Fibroblast of peridontal ligament (primary cell): ENCODE measurements around the gene TMA7B.

ENCODE experiments used
- DNase-seq: peaks from one replicate; pipeline ENCODE4 v3.0.0-alpha.2; 2010; ENCODE audit errors: extremely low read depth

Gene TMA7B

DNA sequence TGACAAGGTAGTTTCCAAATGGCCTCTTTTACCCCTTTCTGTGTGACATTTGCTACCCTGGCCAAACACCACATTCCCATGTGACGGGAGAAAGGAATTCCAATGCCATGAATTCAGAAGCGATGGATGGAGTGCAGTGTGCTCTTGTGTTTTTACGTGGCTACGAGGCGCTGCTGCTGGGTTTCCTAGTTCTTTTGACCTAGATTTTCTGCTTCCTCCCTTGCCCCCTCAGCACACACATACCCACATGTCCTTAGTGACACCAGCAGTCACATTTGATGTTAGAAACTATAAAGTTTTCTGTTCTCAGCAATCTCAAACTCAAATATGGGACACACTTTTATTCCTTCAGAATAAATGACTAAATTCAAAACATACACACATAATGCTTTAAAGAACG is 7.8 kb upstream of the TMA7B start:
- no peak for DNase-seq

DNA sequence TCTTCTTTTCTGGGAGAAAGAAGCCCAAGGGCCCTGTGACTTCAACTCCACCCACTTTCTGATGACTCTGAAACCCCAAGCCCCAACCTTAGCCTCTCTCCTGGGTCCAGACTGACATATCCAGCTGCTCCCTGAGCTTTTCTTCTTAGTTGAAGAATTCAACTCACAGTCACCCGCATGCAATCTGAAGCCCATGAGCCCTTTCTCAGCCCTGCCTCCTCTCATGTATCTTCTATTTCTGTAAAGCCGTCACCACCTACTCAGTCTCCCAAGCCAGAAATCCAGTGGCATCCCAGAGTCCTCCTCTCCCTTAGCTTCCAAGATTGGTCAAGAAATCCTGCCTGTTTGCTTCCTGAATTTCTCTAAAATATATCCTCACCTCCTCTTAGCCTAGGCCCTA is 7.1 kb upstream of the TMA7B start:
- DNase-seq = no peak

DNA sequence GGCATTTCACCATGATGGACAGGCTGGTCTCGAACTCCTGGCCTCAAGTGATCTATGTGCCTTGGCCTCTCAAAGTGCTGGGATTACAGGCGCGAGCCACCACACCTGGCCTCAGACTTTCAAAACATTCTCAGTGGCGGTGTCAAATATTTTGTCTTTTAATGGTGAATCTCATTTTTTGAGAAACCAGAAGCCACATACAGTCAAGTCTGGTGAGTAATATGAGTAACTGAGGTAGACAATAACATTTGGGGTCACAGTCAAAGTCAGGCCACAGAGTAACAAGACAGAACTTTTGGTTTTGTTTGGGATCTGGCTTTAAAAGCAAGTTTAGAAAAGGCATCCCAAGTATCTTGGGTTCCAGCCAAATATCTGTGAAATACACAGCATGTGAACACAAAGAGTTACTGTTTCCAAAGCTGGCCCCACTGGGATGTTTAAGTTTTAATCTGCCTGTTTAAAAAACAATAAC is 5.6 kb upstream of the TMA7B start:
- peak; percentile 70 for DNase-seq

DNA sequence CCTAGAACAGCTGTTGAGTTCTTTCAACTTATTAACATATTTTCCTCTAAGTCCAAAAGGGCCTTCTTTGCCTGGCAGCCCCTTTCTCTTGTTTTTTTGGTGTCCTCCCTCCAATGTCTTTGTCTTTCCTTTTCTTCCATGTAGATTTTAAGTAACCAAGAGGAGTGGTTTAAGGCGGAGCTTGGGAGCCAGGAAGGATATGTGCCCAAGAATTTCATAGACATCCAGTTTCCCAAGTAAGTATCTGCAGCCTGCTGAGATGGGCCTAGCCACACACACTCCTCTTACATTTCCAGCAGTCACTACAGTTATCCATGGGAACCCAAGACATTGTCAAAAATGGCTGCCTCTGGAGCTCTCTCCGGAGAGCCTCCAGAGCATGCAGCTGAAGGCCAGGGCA is 4.5 kb upstream of the TMA7B start:
- DNase-seq = no peak

DNA sequence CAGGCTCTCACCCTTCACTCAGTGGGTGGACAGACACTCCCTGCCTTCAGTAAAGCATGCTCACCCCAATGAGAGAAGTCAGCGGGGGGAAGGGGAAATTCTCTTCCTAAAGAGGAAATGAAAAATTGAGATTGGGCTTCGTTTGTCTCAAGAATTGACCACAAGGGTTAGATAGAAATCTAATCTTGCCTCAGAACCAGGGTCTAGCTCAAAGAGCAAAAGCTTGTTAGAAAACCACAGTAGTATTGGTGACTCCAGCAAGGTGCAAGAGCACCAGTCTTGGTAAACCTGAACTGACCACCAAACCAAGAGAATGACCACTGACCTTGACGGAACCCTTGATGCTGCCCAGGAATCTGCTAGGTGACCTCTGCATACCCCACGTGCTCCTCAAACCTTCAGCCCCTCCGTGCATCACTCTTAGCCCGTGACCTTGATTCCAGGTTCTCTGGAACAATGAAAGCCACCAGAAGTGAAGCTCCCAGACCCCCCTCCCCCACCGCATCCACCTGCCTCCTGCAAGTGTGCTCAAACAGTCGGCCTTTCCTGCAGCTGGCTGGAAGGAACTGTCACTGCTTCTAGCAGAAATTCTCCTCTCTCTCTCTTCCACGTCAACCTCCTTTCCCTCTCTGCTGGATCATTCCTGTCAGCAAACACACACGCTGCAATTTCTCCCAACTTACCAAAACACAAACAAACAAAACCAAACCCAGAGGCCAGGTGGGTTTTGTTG is 3.1 kb upstream of the TMA7B start:
- no peak for DNase-seq

DNA sequence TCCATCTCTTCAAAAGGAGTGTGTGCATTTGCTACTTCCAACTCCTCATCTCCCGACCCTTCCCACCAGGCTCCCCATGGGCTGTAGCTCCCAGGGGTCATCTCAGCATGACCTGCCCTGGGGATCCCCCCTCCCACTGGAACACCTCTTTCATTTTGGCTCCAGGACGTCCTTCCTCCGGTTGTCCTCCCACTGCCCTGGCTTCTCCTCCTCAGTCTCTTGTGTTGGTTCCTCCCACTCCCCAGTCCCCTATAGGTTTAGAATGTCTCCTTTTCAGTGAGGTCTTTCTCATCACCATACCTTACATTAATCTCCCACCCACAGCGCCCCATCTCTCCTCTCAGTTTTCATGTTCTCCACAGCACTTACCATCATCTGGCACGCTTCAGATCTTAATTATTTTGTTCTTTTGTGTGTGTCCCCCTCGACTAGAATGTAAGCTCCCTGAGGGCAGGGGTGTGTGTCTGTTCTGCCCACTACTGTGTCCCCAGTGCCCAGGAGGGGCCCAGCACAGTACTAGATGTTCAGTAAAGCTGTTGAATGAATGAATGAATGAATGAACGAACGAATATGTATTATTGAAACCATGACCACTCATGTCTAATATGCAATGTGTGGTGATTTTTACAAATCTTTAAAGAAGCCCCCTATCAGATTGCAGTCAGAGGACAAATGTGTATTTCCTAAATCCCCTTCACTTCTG is 2.0 kb upstream of the TMA7B start:
- DNase-seq = no peak

DNA sequence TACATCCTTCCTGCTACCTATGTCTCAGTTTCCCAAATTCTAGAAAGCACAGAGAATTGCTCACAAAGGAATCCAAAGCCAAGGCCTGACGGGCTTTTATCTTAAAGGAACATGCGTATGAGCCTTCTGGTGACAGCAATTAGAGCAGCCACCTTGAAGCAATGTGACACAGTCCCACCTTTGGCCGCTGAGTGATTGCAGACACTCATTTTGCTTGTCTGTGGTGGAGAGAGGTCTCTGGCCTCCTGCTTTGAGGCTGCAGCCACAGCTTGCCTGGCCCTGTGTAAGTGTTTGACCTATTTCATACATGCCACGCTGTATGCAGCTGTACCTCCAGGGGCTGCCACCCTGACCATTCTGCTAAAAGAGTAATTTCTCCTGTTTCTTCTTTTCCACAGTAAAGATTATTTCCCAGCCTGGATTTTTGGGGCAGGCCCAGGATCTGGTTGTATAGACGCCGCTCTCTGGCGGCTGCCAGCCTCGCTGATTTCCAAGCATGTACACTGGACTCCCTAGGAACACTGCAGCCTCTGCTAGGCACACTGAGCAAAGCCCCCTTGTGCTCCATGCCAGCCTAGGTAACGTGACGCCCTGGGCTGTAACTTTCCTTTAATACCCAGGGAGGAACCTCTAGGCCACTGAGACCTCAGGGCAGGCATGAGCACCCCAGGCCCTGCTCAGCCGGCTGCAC is 1.1 kb upstream of the TMA7B start:
- no peak for DNase-seq

DNA sequence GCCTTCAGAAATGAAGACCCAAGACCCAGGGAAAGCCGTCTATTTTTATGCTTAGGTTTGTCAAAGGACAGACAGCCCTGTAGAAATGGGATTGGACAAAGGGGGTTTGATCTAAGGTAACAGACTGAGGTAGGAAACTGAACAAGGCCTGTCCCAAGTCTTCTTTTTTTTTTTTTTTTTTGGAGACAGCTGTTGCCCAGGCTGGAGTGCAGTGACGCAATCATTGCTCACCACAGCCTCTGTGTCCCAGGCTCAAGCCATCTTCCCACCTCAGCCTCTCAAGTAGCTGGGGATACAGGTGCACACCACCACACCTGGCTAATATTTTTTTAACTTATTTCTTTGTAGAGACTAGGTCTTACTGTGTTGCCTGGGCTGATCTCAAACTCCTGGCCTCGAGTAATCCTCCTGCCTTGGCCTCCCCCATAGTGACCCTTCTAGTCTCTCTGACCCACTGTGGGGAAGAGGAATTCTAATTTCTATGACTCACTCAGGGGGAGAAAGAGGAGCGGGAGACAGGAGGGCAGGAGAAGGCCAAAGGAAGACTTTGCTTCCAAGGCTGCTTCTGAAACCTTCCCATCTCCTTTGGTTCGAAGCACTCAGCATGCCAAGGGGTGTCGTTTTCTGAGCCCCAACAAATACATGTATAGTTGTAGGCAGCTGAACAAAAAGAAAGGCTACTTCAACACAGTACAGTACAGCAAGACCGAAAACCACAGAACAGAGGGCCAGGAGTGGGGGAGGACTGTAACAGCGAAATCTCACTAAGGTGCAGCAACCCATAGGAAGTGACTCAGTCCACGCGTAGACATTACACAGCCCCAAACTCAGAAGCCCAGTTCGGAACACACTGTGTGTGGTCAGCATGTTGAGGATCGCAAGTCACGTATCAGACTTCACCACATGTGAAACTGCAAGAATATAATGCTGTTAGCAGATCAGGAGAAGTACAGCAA is 872 bp downstream of the TMA7B start:
- peak; percentile 62 for DNase-seq

DNA sequence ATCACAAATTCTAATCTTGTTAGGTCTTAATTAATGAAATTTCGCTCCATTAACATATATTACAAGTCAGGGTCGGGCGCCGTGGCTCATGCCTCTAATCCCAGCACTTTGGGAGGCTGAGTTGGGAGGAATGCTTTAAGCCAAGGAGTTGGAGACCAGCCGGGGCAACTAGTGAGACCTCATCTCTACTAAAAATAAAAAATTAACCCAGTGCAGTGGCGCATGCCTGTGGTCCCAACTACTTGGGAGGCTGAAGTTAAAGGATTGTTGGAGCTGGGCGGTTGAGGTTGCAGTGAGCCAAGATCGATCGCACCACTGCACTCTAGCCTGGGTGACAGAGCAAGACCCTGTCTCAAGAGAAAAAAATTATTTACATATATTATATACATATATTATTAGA is 1.9 kb downstream of the TMA7B start:
- no peak for DNase-seq

DNA sequence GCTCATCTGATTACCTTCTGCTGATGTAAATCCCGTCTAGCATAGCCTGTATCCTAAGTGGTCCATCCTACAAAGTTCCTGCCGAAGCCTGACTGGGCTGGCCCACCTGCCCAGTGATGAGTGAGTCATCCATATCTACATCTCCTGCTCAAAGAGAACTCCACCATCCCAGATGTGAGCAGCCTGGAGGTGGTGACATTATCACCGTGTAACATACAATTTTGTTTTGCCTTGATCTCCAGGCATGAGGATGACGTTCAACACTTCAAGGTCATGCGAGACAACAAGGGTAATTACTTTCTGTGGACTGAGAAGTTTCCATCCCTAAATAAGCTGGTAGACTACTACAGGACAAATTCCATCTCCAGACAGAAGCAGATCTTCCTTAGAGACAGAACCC is 5.6 kb downstream of the TMA7B start:
- no peak for DNase-seq

DNA sequence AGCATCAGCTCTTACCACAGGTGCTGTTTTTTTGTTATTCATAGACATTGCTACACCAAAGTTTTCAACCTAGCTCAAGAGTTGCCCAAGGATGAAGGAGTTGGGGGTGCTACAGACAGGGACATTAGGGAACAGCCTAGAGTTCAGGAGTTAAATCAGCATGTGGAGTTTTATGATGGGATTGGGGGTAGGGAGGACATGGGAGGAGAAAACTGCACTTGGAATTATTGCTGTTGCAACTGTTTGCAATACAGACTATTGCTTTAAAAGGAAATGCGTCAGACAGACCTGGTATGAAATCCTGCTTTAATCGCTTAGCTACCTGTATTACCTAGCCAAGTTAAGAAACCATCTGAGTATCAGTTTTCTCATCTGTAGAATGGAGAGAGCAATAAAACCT is 6.3 kb downstream of the TMA7B start:
- DNase-seq = no peak

DNA sequence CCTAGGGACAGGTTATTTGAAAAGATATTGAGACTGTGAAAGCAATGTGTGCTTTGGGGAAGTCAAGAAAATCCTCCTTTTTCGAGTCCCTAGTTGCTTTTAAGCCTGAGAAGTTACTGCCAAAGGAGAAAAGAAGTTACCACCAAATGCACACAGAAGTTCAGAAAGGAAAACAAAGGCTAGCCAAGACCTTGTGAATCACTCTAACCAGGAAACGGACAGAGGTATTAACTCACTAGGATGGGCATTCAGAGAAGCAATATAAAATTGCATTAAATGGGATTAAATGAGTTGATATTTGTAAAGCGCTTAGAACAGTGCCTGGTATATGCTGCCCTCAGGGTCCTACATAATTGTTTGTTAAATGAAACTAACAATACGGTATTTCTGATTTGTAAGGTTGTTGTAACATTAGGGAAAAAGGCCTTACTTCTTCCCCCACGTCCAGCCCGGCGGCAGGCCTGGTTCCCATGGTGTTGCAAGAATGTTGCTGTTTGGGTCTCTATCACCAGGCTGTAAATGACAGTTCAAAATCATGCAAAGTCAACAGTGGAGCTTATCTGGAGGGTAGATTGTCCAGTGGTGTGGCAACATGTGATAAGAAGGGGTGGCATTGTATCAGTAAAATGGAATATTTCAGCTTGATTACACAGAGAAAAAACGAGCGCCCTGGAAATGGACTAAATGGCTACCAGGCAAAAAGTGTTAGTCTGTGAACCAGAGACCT is 7.1 kb downstream of the TMA7B start:
- DNase-seq = peak; percentile 3

DNA sequence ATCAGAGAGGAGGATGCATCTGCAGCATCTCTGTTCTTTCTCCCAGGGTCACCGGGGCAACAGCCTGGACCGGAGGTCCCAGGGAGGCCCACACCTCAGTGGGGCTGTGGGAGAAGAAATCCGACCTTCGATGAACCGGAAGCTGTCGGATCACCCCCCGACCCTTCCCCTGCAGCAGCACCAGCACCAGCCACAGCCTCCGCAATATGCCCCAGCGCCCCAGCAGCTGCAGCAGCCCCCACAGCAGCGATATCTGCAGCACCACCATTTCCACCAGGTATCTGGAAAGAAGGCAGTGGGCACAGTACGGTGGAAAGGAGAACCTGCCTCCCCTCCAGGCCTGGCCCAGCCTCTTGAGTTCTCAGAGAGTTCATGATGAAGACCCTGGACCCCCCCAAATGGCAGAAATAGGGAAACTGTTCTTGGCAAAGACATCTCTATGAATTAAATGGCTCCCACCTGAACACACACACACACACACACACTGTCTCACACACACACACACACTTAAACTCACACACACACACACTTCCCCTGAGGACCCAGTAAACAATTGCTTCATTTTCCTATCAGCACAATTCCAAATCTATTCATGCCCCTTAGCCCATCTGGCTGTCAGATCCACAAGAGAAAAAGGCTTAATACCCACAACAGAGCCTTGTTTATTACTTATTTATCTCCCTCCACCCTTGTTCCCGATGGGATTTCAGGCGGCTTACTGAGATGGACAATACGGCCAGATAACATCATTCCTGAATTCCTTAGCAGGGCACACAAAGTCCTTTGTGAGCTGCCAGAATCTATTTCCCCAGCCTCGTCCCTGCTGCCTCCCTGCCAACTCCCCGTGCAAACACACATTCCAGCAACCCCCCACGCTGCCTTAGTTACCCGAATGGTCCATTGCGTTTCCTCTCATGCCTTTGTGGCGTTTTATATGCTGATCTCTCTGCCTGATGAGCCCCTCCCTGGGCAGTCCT is 8.1 kb downstream of the TMA7B start:
- DNase-seq = no peak

DNA sequence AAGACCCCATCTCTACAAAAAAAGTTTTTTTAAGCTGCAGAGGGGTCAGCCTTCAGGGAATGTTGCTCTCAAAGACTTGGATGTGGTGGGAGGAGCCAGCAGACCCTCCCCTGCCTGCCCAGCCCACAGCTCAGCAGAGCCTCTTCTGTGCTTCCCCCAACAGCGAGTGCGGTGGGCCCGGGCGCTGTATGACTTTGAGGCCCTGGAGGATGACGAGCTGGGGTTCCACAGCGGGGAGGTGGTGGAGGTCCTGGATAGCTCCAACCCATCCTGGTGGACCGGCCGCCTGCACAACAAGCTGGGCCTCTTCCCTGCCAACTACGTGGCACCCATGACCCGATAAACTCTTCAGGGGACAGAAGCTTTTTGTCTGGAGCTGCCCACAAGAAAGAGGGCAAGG is 10.5 kb downstream of the TMA7B start:
- no peak for DNase-seq

DNA sequence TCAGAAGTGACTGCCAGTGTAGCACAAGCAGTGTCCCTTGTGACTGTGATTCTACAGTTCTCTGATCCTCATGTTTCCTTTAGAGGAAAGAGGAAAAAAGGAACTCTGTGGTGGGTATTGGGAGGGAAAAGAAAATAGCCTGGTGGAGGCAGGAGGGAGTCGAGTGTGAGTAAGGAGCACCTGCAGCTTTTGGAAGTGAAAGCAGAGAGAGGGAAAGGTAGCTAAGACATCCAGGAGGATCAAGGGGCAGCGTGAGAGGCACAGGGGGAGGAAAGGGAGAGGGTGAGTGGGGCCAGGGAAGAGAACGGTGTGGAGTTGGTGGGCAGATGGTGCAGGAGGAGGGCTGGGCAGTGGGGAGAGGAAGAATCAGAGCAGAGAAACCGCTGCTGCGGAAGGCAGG is 12.4 kb downstream of the TMA7B start:
- DNase-seq = no peak

DNA sequence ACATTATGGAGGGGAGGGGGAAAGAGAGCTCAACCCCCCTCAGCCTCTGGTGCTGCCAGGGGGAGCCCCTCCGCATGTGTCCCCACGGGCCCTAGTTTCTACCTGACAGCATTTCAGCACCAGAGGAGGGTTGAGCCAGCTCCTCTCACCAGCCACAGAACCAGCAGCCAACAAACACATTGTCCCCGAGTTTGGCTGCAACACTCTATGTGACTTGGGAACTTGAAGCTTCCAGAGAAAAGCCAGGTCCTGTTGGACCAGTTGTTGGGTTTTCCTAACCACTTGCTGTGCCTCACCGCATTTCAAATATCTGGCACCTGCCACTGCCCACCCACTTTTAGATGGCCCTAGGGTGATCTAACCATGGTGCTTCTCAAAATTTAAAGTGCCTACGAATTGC is 13.5 kb downstream of the TMA7B start:
- no peak for DNase-seq

DNA sequence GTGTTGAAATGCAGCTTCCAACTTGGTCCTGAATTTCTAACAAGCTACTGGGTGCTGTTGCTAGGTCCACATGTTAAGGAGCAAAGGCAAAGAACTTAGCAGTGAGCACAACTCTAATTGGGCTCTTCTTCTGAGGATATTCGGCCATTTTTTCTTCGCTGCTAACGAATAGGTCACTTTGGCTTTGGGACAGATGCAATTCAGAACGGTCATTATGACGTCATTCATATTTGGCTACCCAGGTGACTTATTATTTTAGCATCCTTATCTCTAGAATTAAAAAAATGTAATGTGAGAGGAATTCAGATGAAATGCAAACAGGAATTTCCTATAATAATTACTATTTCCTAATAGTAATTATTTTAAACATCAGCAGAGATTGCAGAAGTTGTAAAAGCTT is 13.9 kb downstream of the TMA7B start:
- no peak for DNase-seq

DNA sequence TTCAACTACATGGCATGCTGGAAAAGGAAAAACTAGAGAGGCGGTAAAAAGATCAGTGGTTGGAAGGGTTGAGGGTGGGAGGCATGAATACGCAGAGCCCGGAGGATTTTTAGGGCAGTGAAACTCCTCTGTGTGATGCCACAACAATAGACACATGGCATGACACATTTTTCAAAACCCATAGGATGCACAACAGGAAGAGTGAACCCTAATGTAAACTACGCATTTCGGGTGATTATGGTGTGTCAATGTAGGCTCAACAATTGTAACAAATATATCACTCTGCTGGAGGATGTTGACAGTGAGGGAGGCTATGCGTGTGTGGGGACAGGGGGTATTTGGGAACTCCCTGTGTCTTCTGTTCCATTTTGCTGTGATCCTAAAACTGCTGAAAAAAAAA is 18.9 kb downstream of the TMA7B start:
- no peak for DNase-seq

DNA sequence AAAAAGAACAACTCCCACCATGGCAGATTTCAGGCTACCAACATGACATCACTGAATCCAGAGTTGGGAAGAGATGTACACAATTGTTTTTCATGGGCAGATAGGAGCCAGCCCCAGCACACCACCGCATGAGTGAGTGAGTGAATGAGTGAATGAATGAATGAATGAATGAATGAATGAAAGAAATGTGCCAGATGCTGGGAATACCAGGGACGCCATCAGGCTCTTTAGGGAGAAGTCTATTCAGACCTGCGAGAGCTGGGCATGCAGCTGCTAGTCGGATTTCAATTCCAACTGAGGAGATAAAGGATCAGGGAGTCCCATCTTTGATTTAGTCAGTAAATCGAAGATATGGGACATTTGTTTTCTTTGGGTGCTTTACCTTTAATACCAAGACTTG is 19.3 kb downstream of the TMA7B start:
- no peak for DNase-seq

DNA sequence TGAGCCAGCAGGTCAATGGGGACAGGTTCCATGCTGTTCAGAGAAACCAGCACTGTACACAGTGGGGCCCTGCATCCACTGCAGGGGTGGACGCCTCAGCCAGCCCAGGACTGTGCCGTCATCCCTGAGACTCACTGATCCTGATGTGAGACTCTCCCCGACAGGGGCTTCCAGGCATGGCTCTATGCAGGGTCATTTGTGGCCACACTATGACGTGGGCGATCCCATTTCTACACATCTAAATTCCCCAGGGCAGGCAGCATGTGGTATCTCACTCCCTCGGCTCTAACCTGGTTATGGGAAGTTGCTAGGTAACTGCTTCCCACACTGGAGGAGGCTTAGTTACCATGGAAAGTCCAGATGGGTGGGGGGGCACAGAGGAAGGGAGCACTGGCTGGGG is 20.4 kb downstream of the TMA7B start:
- peak; percentile 2 for DNase-seq
